ENCODE results near the gene HOXB1.

DNA sequence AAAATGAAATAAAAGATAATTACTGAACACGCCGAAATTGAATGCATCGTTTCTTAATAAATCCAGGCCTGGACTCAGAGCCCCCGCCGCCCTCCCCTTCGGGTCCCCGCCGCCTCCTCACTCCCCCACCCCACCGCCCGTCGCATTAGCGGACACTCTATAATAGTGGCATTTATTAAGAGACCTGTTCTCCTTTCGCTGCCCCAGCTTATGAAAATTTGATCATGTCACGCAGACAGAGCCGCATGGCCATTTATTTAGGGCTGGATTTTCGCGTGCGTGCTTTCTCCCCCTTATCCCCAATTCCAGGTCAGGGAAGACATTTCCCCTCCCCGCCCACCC, 20.4 kb upstream of the HOXB1 start:
- TF ChIP-seq, protein P1, sequence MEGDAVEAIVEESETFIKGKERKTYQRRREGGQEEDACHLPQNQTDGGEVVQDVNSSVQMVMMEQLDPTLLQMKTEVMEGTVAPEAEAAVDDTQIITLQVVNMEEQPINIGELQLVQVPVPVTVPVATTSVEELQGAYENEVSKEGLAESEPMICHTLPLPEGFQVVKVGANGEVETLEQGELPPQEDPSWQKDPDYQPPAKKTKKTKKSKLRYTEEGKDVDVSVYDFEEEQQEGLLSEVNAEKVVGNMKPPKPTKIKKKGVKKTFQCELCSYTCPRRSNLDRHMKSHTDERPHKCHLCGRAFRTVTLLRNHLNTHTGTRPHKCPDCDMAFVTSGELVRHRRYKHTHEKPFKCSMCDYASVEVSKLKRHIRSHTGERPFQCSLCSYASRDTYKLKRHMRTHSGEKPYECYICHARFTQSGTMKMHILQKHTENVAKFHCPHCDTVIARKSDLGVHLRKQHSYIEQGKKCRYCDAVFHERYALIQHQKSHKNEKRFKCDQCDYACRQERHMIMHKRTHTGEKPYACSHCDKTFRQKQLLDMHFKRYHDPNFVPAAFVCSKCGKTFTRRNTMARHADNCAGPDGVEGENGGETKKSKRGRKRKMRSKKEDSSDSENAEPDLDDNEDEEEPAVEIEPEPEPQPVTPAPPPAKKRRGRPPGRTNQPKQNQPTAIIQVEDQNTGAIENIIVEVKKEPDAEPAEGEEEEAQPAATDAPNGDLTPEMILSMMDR (IDR thresholded peaks at IDR 0.05; ENCODE audit: extremely low read depth in 1 of 2, insufficient read depth in 1 of 2, low read depth in 1 of 2, low read length in 2 of 2) = no peak
- TF ChIP-seq GATA2 (IDR thresholded peaks at IDR 0.05; ENCODE audit: insufficient read depth, insufficient read length, low read depth, low read length) (no peak), POLR2A (IDR thresholded peaks at IDR 0.05; ENCODE audit: low read depth, low read length) (no peak), MYC (IDR thresholded peaks at IDR 0.05; ENCODE audit: low read depth, low read length) (no peak)
